Suprapubic skin (tissue), 4 donors: Measurements from ENCODE around the gene TBX4. TPM values are rescaled to one million over a fixed set of nuclear protein-coding genes. Genes with fewer than 3 reads are reported as not detected.

ENCODE experiments used
- DNase-seq, 2 donors: peaks; one replicate each; pipeline ENCODE4 v3.0.0-alpha.2; 2019; ENCODE audit warnings: low spot score in 2 of 2
- H3K27ac ChIP-seq: fragments of 200-600 bp; sonication (generic); one replicate; pipeline ENCODE4 v1.5.1; 2019
- H3K27me3 ChIP-seq: fragments of 200-600 bp; sonication (generic); one replicate; pipeline ENCODE4 v1.5.1; 2019
- H3K36me3 ChIP-seq: fragments of 200-600 bp; sonication (generic); one replicate; pipeline ENCODE4 v1.5.1; 2019
- H3K4me1 ChIP-seq: fragments of 200-600 bp; sonication (generic); one replicate; pipeline ENCODE4 v1.5.1; 2019
- H3K4me3 ChIP-seq: fragments of 200-600 bp; sonication (generic); one replicate; pipeline ENCODE4 v1.5.1; 2019; ENCODE audit warnings: mild to moderate bottlenecking
- H3K9me3 ChIP-seq: fragments of 200-600 bp; sonication (generic); one replicate; pipeline ENCODE4 v1.5.1; 2019
- EP300 ChIP-seq: sonication (generic); formaldehyde crosslinking; IDR thresholded peaks from one replicate; pipeline ENCODE4 v1.6.1; 2017; ENCODE audit warnings: antibody characterized with exemption
- POLR2A ChIP-seq, 2 donors: fragments of 450-650 bp; IDR thresholded peaks; one replicate each; pipeline ENCODE4 v1.6.1; 2017; ENCODE audit warnings: antibody characterized with exemption in 2 of 2, mild to moderate bottlenecking in 2 of 2, moderate library complexity in 2 of 2
- POLR2AphosphoS5 ChIP-seq, 3 donors: sonication (generic); formaldehyde crosslinking; IDR thresholded peaks; one replicate each; pipeline ENCODE4 v1.6.1; 2017; ENCODE audit warnings: antibody characterized with exemption in 3 of 3
- WGBS: methylation state at CpG from one replicate; pipeline ENCODE4 v1.1.5; 2018; 5-methylcytosine and 5-hydroxymethylcytosine counted together
- total RNA-seq, 4 donors: library from RNA; depleted of rRNA; stranded (reverse); fragments of >200 nt; gene quantifications; one replicate each; pipeline ENCODE4 v1.1.0, GENCODE V29; 2016
- TF ChIP-seq, protein P1 (sequence below), 2 donors: fragments of 200-600 bp in 1 of 2; fragments of 450-650 bp in 1 of 2; sonication (generic) in 1 of 2; IDR thresholded peaks; one replicate each; pipeline ENCODE4 v1.5.1; 2016 to 2019; ENCODE audit warnings: antibody characterized with exemption in 2 of 2, mild to moderate bottlenecking in 1 of 2, moderate library complexity in 1 of 2

TBX4 gene
- total RNA-seq, 4 donors from 2014 or later: 0.30 to 0.56 TPM; not detected in 2

DNA sequence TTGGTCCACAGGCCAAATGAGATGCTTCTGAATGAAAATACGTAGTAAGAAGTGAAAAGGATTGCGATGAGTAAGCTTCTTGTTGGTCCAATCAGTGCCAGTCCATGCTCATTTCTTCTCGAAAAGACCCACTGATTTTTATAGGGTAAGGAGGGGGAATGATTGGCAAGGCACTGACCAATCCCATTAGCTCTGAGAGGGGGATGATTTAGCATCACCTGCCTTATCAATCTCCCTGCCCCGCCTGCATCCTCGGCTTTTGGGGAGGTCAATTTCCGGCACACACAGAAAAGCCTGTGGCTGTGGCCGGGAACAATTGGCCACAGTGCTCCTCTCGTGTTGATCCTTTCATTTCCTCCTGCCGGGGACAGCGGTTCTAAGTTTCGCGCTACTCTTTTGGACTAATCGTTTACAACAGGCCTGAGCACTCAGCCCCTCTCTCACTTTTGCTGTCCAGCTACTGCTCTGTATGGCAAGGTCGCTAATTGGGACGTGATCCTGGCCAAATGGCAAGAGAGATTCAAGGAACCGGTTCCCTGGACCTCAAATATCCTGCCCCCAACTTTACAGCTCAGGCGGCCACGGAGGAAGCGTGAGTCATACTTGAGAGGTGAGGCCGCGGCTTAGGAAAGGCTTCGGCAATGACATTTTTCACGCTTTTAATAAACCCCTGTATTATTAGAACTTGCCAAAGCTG lies 43.1 kb downstream of the TBX4 start:
- no peak for DNase-seq
- 83% methylated on average over 23 of the region's 23 CpGs for WGBS
- no peak for TF ChIP-seq POLR2A (IDR thresholded peaks at IDR 0.05)
- TF ChIP-seq EP300: no peak
- TF ChIP-seq, protein P1, sequence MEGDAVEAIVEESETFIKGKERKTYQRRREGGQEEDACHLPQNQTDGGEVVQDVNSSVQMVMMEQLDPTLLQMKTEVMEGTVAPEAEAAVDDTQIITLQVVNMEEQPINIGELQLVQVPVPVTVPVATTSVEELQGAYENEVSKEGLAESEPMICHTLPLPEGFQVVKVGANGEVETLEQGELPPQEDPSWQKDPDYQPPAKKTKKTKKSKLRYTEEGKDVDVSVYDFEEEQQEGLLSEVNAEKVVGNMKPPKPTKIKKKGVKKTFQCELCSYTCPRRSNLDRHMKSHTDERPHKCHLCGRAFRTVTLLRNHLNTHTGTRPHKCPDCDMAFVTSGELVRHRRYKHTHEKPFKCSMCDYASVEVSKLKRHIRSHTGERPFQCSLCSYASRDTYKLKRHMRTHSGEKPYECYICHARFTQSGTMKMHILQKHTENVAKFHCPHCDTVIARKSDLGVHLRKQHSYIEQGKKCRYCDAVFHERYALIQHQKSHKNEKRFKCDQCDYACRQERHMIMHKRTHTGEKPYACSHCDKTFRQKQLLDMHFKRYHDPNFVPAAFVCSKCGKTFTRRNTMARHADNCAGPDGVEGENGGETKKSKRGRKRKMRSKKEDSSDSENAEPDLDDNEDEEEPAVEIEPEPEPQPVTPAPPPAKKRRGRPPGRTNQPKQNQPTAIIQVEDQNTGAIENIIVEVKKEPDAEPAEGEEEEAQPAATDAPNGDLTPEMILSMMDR (IDR thresholded peaks at IDR 0.05): no peak
- no peak for TF ChIP-seq POLR2AphosphoS5 (IDR thresholded peaks at IDR 0.05)
- Histone ChIP-seq H3K27me3 (no peaks in the 10 kb centered on the region), H3K4me1 (peaks cover 4% of the 10 kb centered on the region), H3K36me3 (no peaks in the 10 kb centered on the region), H3K27ac (no peak overlapping the region), H3K4me3 (no peak overlapping the region), H3K9me3 (no peaks in the 10 kb centered on the region)

DNA sequence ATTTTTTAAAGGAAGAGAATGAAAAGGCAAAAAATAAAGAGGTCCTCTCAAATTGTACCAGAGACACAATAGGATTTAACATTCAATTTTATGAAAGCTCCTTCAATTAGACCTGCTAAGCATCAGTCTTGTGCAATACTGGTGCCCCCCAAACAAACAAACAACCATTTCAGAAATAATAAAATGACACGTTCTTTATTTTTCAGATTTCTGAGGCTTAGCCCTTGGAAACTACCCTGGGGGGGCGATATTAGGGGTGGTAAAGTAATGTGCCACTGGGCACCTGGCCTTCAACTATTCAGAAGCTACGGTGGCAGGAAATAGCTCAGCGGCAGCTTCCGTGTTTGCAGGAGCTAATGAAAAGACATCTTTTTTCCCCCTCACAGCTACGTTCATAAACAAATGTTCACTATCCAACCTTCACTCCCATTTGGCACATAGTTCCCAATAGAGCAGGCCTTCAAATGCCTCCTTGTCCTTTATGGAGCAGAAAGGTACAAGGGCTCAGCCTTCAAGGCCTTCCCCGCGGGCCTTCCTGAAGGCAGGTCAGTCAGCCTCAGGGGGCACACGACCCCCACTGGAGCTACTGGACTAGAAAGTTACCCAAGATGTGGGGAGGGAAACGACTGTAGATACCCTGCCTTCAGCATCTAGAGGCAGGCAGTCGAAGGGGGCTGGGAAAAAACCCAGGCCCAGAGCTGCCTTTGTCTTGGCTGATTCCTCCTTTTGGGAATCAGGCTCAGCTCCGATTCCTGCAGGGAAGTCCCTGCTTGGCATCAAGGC lies 44.1 kb downstream of the TBX4 start:
- no peak overlapping the region for H3K4me3 ChIP-seq
- no peaks in the 10 kb centered on the region for H3K9me3 ChIP-seq

DNA sequence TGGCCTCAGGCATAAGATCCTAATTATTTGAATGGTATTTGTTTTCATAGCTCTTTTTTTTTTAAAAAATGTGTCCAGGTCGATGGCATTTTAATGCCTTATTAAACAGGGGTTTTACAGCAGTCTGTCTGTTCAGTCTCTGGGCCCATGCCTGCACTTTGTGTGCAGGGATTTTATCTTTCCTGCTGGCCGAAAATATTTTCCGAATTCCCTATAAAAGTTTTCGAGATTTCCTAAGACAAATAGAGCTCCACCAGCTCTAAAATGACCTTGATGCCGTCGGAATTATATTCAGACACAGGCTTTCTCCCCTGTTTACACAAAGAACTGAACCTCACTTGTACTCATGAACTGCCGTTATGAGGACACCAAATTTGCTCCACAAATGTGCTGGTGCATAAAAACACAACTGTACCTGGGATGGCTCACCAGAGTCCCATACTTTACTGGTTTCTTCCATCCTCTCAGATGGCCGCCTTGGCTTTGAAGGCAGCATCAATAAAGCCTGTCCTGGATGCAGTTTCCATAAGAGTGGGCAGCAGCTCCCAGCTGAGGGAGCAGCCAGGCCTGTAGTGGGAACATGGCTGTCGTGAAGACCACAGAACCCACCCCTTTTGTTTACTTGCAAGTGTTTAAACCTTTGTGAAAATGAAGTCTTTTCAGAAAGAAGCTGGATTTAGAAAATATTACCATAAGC lies 44.9 kb downstream of the TBX4 start:
- no peak for DNase-seq
- Histone ChIP-seq H3K27ac (no peak overlapping the region), H3K4me3 (no peak overlapping the region), H3K27me3 (no peaks in the 10 kb centered on the region), H3K4me1 (no peaks in the 10 kb centered on the region), H3K9me3 (no peaks in the 10 kb centered on the region), H3K36me3 (no peaks in the 10 kb centered on the region)
- 85% methylated on average over 9 of the region's 9 CpGs for WGBS
- TF ChIP-seq, protein P1 (IDR thresholded peaks at IDR 0.05): no peak
- TF ChIP-seq POLR2A (IDR thresholded peaks at IDR 0.05) (no peak), EP300 (no peak), POLR2AphosphoS5 (IDR thresholded peaks at IDR 0.05) (no peak)

More for the DNA sequence above, 44.1 kb downstream of the TBX4 start:
- no peak for DNase-seq
- no peak overlapping the region for H3K27ac ChIP-seq
- TF ChIP-seq, protein P1 (IDR thresholded peaks at IDR 0.05): no peak
- no peak for TF ChIP-seq POLR2A (IDR thresholded peaks at IDR 0.05)
- TF ChIP-seq EP300: no peak
- TF ChIP-seq POLR2AphosphoS5 (IDR thresholded peaks at IDR 0.05): no peak
- H3K27me3 ChIP-seq: no peaks in the 10 kb centered on the region
- H3K4me1 ChIP-seq: no peaks in the 10 kb centered on the region
- WGBS: 75% methylated on average over 12 of the region's 12 CpGs
- H3K36me3 ChIP-seq: no peaks in the 10 kb centered on the region

DNA sequence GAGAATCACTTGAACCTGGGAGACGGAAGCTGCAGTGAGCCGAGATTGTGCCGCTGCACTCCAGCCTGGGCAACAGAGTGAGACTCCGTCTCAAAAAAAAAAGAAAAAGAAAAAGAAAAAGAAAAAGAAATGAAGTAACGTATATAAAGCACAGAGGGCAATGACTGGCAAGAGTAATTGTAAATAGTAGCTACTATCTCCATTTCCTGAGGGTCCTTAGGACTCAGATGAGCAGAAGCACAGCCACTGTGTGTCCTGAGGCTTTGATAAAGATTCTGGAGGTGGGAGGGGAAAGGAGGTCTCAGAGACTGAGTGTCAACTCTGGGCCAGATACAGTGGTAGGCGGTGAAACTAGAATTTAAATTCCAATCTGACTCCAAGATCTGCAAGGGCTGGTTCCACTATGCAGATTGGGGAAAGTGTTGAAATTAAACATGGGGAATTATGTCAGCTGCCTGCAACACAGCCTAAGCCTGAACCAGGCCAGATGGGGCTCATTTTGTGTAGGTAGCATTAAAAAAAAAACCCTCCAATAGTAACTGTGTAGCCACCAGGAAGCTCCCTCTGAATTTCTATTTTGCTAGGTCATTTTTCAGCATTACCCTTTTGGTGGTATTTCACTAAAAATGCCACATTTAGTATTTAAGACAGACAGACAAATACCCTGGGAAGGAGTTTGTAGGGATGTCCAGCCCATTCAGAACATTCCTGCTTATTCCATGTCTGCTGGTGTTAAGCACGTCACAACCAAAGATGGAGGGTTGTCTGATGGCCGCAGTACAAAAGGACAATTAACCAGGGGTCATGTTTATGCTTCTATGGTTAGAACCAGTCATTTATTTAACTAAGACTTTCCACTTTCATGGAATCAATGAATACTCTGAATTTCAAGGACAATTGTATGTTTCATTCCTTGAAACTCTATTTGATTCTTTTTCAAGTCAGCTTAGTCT lies 46.1 kb downstream of the TBX4 start:
- Histone ChIP-seq H3K4me3 (no peak overlapping the region), H3K27ac (no peak overlapping the region), H3K27me3 (no peaks in the 10 kb centered on the region), H3K36me3 (no peaks in the 10 kb centered on the region), H3K4me1 (no peaks in the 10 kb centered on the region), H3K9me3 (no peaks in the 10 kb centered on the region)
- DNase-seq: no peak
- WGBS: 89% methylated on average over 8 of the region's 8 CpGs
- TF ChIP-seq POLR2AphosphoS5 (IDR thresholded peaks at IDR 0.05) (no peak), POLR2A (IDR thresholded peaks at IDR 0.05) (no peak), EP300 (no peak)
- TF ChIP-seq, protein P1 (IDR thresholded peaks at IDR 0.05): no peak
